K562 (cell line): Measurements from ENCODE around the gene DKKL1. TPM values are rescaled to one million over a fixed set of nuclear protein-coding genes. Genes with fewer than 3 reads are reported as not detected.

Source experiments
- ATAC-seq: fragments of 200-7000 bp; cut with Tn5 transposase; 3 replicates; pipeline ENCODE4 v1.9.1; 2020; ENCODE audit warnings: moderate library complexity
- BruUV-seq: library from RNA; stranded (reverse); fragments of 400-500 nt; replicated peaks from 2 replicates; lab custom pipeline; 2021; lab: Mats Ljungman, UMichigan
- CTCF ChIA-PET: fragments of 300-600 bp; formaldehyde crosslinking; extraction: SDS; loops from one replicate; lab custom pipeline; 2021; ENCODE audit warnings: low intra/inter-chr PET ratio; lab: Yijun Ruan, JAX
- POLR2A ChIA-PET: fragments of 300-600, 350-650 bp; sonication (Branson Sonifier 250); formaldehyde crosslinking; extraction: SDS; loops from one replicate; lab custom pipeline; 2021; ENCODE audit warnings: antibody characterized with exemption, inconsistent platforms; lab: Yijun Ruan, JAX
- DNase-seq, 4 experiments: peaks; one replicate each; pipeline versions ENCODE4 v3.0.0 to v3.0.0-alpha.2; 2011 to 2018; ENCODE audit warnings: low spot score in 3 of 4, mixed read lengths in 3 of 4; ENCODE audit errors: extremely low read depth in 1 of 4
- FAIRE-seq: peaks from 2 replicates; lab custom pipeline; 2011; peaks lifted over from hg19 to GRCh38; lab: Jason Lieb, UNC
- H2AFZ ChIP-seq: 2 replicates; pipeline ENCODE4 v1.6.0; 2011; ENCODE audit warnings: low read depth, low read length, control low read depth, inconsistent platforms
- H3K27ac ChIP-seq: fragments of 200-600 bp; 3 replicates; pipeline ENCODE4 v1.8.0; 2011; ENCODE audit warnings: low read depth, mild to moderate bottlenecking, control low read depth, inconsistent platforms, low read length, moderate library complexity, mixed read lengths; ENCODE audit errors: extremely low read depth
- H3K27me3 ChIP-seq, 2 experiments: fragments of 300-600 bp in 1 of 2; 2 replicates in 1 of 2; 3 replicates in 1 of 2; pipeline versions ENCODE4 v1.6.0 to v1.8.0; 2011; ENCODE audit warnings: inconsistent platforms in 2 of 2, low read length in 2 of 2, mild to moderate bottlenecking in 1 of 2, mixed read lengths in 1 of 2, moderate library complexity in 1 of 2; ENCODE audit not compliant: control insufficient read depth in 2 of 2, insufficient read depth in 2 of 2
- H3K36me3 ChIP-seq: fragments of 300-600 bp; 3 replicates; pipeline ENCODE4 v1.8.0; 2011; ENCODE audit warnings: mild to moderate bottlenecking, low read length, inconsistent platforms; ENCODE audit not compliant: control insufficient read depth, insufficient read depth
- H3K4me1 ChIP-seq, 2 experiments: fragments of 200-600 bp in 1 of 2; replicated peaks in 1 of 2; 2 replicates in 1 of 2; 3 replicates in 1 of 2; pipeline versions ENCODE4 v1.5.1 to v1.8.0; 2011; ENCODE audit warnings: inconsistent platforms in 2 of 2, low read length in 2 of 2, mild to moderate bottlenecking in 1 of 2, mixed read lengths in 1 of 2, moderate library complexity in 1 of 2; ENCODE audit not compliant: control insufficient read depth in 2 of 2, insufficient read depth in 2 of 2
- H3K4me2 ChIP-seq: 2 replicates; pipeline ENCODE4 v1.6.1; 2011; ENCODE audit warnings: low read length, control low read depth, inconsistent platforms, mixed read lengths; ENCODE audit not compliant: insufficient read depth
- H3K4me3 ChIP-seq: fragments of 200-600 bp; sonication (generic), shearing (Covaris generic); 2 replicates; pipeline ENCODE4 v1.5.1; 2016; ENCODE audit warnings: control low read depth, inconsistent platforms
- H3K79me2 ChIP-seq: fragments of 200-600 bp; 3 replicates; pipeline ENCODE4 v1.8.0; 2011; ENCODE audit warnings: low read length, inconsistent platforms; ENCODE audit not compliant: control insufficient read depth, insufficient read depth
- H3K9ac ChIP-seq, 2 experiments: 2 replicates each; pipeline versions ENCODE4 v1.6.0 to v1.6.1; 2011; ENCODE audit warnings: low read depth in 2 of 2, low read length in 2 of 2, control low read depth in 1 of 2, inconsistent platforms in 1 of 2, mild to moderate bottlenecking in 1 of 2, mixed read lengths in 1 of 2; ENCODE audit not compliant: insufficient read depth in 1 of 2
- H3K9me1 ChIP-seq: one replicate; pipeline ENCODE4 v1.6.0; 2011; ENCODE audit warnings: inconsistent platforms, mild to moderate bottlenecking, low read length, moderate library complexity; ENCODE audit not compliant: control insufficient read depth, insufficient read depth
- H3K9me3 ChIP-seq: replicated peaks from 2 replicates; pipeline ENCODE4 v1.5.1; 2011; ENCODE audit warnings: low read depth, low read length, inconsistent platforms; ENCODE audit not compliant: control insufficient read depth, insufficient read depth
- H4K20me1 ChIP-seq: replicated peaks from 2 replicates; pipeline ENCODE4 v1.6.1; 2011; ENCODE audit warnings: low read length, inconsistent platforms, mixed read lengths; ENCODE audit not compliant: control insufficient read depth, insufficient read depth
- FOSL1 ChIP-seq: fragments of 200-800 bp; sonication (Bioruptor generic); conservative IDR thresholded peaks from 2 replicates; pipeline ENCODE4 v1.6.1; 2016; ENCODE audit warnings: missing genetic modification characterization, missing compliant biosample characterization
- HLTF ChIP-seq: fragments of 450-650 bp; IDR thresholded peaks from 2 replicates; pipeline ENCODE4 v1.6.1; 2016
- KDM4B ChIP-seq, 2 experiments: fragments of 450-650 bp in 1 of 2; sonication (generic) in 1 of 2; IDR thresholded peaks; 2 replicates each; pipeline ENCODE4 v1.6.1; 2016 to 2017; ENCODE audit warnings: borderline replicate concordance in 2 of 2, antibody characterized with exemption in 1 of 2, low read depth in 1 of 2, mild to moderate bottlenecking in 1 of 2
- MAZ ChIP-seq, 2 experiments: fragments of 450-650 bp in 1 of 2; sonication (generic) in 1 of 2; formaldehyde crosslinking; IDR thresholded peaks in 1 of 2; conservative IDR thresholded peaks in 1 of 2; 2 replicates each; pipeline versions ENCODE4 v1.4.0 to v1.5.0; 2020; ENCODE audit warnings: mild to moderate bottlenecking in 1 of 2, missing genetic modification reagents in 1 of 2
- MECOM ChIP-seq: fragments of 250-450 bp; sonication (Bioruptor Pico); IDR thresholded peaks from 2 replicates; pipeline ENCODE4 v1.8.0; 2022; ENCODE audit warnings: inconsistent platforms
- PML ChIP-seq: IDR thresholded peaks from 2 replicates; pipeline ENCODE4 v1.6.1; 2012; ENCODE audit warnings: low read length, inconsistent platforms
- STAT5A ChIP-seq: IDR thresholded peaks from 2 replicates; pipeline ENCODE4 v1.6.1; 2012; ENCODE audit warnings: low read length, inconsistent platforms, borderline replicate concordance
- ZNF311 ChIP-seq: fragments of 250-450 bp; sonication (Bioruptor Pico); IDR thresholded peaks from 2 replicates; pipeline ENCODE4 v1.4.0; 2020; ENCODE audit warnings: mild to moderate bottlenecking, moderate library complexity
- WGBS: fragments of 100-300 bp; shearing (Covaris generic); methylation state at CpG from one replicate; pipeline ENCODE4 v1.1.6; 2016; ENCODE audit warnings: low coverage, mixed read lengths; ENCODE audit not compliant: insufficient coverage; ENCODE audit errors: missing lambda C conversion rate; 5-methylcytosine and 5-hydroxymethylcytosine counted together
- in situ Hi-C: fragments of 300-500 bp; cut with MboI; formaldehyde crosslinking; loops from 4 replicates; pipeline ENCODE4 v1.15.0; 2018; ENCODE audit warnings: inconsistent platforms, mixed read lengths
- intact Hi-C: fragments of 100-400 bp; cut with micrococcal nuclease; formaldehyde crosslinking; loops from 2 replicates; pipeline ENCODE4 v1.14.2; 2022
- polyA plus RNA-seq, 8 experiments: library from polyadenylated mRNA; depleted of rRNA in 4 of 8; stranded (reverse) in 5 of 8; unstranded in 3 of 8; fragments of >200 nt; fragmentation: Nextera tagmentation in 2 of 8; fragmentation: Illumina TruSeq in 1 of 8; extraction: Ambion mirVana in 2 of 8; extraction: Trizol in 1 of 8; gene quantifications; 2 replicates each; pipeline versions ENCODE4 v1.2.1 to v1.2.3, GENCODE V29; 2011 to 2014; ENCODE audit warnings: inconsistent platforms in 1 of 8, missing spikeins in 1 of 8
- total RNA-seq, 7 experiments: library from RNA; depleted of rRNA in 6 of 7; stranded (reverse); fragments of >200 nt in 6 of 7; fragmentation: Illumina TruSeq in 2 of 7; extraction: Trizol in 2 of 7; gene quantifications; 2 replicates each; pipeline versions ENCODE4 v1.2.1 to v1.2.3, GENCODE V29; 2011 to 2021; ENCODE audit warnings: low replicate concordance in 1 of 7
- TF ChIP-seq, protein P1 (sequence below): fragments of 200-800 bp; sonication (Bioruptor generic); IDR thresholded peaks from 2 replicates; pipeline ENCODE4 v1.6.1; 2016; ENCODE audit warnings: missing genetic modification characterization, missing compliant biosample characterization

The DKKL1 gene
- total and polyA plus RNA-seq, 9 of the 15 experiments (the other 6 are each of a cell fraction or from before 2014, with no cell fraction given) = 0.15 to 1.7 (median 0.52) TPM

DNA sequence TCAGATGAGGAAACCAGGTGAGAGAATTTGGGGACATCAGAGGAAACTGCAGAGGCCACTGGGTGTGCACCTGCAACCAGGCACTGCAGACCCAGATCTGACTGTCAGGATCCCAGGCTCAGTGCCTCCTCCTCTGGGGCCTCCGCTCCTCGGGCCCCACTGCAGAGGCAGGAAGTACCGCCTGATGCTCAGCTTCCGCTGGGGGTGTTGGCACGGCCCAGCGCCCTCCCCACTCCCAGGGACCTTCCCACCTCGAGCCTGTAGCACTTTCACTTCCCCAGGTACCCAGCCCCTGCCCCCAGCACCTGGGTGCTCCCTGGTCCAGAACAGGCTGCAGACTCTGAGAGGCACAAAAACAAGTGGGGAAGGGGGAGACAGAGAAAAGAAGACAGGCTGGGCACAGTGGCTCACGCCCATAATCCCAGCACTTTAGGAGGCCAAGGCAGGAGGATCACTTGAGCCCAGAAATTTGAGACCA is 29.8 kb upstream of the DKKL1 start:
- intact Hi-C loops = no loop called here
- Histone ChIP-seq H3K79me2 (no peaks in the 10 kb centered on the region), H3K4me1 (peaks cover 30 to 65% of the 10 kb centered on the region in 2 experiments; a peak in 4 of 5 replicates), H3K9me3 (no peaks in the 10 kb centered on the region), H3K9me1 (no peaks in the 10 kb centered on the region)
- TF ChIP-seq ZNF311 (CRISPR knock-in tag) = no peak
- no peak for TF ChIP-seq KDM4B (IDR thresholded peaks at IDR 0.05; ENCODE audit: borderline replicate concordance in 2 of 2, low read depth in 1 of 2)
- TF ChIP-seq MAZ (CRISPR knock-in tag; conservative IDR thresholded peaks at IDR 0.05 in 1 of 2, IDR thresholded peaks at IDR 0.05 in 1 of 2) = no peak
- no peak for TF ChIP-seq PML
- no peak for TF ChIP-seq MECOM (CRISPR knock-in tag)
- TF ChIP-seq FOSL1 (tag) = no peak
- TF ChIP-seq, protein P1, sequence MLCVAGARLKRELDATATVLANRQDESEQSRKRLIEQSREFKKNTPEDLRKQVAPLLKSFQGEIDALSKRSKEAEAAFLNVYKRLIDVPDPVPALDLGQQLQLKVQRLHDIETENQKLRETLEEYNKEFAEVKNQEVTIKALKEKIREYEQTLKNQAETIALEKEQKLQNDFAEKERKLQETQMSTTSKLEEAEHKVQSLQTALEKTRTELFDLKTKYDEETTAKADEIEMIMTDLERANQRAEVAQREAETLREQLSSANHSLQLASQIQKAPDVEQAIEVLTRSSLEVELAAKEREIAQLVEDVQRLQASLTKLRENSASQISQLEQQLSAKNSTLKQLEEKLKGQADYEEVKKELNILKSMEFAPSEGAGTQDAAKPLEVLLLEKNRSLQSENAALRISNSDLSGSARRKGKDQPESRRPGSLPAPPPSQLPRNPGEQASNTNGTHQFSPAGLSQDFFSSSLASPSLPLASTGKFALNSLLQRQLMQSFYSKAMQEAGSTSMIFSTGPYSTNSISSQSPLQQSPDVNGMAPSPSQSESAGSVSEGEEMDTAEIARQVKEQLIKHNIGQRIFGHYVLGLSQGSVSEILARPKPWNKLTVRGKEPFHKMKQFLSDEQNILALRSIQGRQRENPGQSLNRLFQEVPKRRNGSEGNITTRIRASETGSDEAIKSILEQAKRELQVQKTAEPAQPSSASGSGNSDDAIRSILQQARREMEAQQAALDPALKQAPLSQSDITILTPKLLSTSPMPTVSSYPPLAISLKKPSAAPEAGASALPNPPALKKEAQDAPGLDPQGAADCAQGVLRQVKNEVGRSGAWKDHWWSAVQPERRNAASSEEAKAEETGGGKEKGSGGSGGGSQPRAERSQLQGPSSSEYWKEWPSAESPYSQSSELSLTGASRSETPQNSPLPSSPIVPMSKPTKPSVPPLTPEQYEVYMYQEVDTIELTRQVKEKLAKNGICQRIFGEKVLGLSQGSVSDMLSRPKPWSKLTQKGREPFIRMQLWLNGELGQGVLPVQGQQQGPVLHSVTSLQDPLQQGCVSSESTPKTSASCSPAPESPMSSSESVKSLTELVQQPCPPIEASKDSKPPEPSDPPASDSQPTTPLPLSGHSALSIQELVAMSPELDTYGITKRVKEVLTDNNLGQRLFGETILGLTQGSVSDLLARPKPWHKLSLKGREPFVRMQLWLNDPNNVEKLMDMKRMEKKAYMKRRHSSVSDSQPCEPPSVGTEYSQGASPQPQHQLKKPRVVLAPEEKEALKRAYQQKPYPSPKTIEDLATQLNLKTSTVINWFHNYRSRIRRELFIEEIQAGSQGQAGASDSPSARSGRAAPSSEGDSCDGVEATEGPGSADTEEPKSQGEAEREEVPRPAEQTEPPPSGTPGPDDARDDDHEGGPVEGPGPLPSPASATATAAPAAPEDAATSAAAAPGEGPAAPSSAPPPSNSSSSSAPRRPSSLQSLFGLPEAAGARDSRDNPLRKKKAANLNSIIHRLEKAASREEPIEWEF (CRISPR knock-in tag) = no peak
- TF ChIP-seq HLTF = no peak
- TF ChIP-seq STAT5A = no peak
- TF ChIP-seq, all 486 proteins: peak for 0
- no peak overlapping the region for H3K4me2 ChIP-seq
- ChIA-PET POLR2A (interaction anchor here (0.5 to 1.6 kb wide), 2 partner anchors 12 to 171 kb away, joined by 3 to 4 read pairs; no protein-coding TSS in a partner anchor), CTCF (interaction anchor here (0.5 kb wide), 1 partner anchor 137 kb away, joined by 5 read pairs; no protein-coding TSS in a partner anchor)
- H3K36me3 ChIP-seq = 0 out of 3 replicates have a peak, but pooled peaks cover 3% of the 10 kb centered on the region
- ATAC-seq (no peak), DNase-seq (no peak), FAIRE-seq (no peak)
- in situ Hi-C loops = no loop called here
- no TSS peak for BruUV-seq
- no peak overlapping the region for H3K4me3 ChIP-seq
- WGBS = 75% methylated on average over 7 of the region's 8 CpGs
- no peak overlapping the region for H3K27ac ChIP-seq
- H3K27me3 ChIP-seq = no peaks in the 10 kb centered on the region
- H3K9ac ChIP-seq = peak overlapping the region in 1 of 2 experiments; percentile 2; a peak in 1 of 4 replicates
- no peak overlapping the region for H2AFZ ChIP-seq
- no peaks in the 10 kb centered on the region for H4K20me1 ChIP-seq
